Esophagus squamous epithelium (tissue), 4 donors: ENCODE results near the gene SHOC2.

Experiments used
- POLR2A ChIP-seq, 4 donors: fragments of 450-650 bp; IDR thresholded peaks; one replicate each; pipeline ENCODE4 v1.6.1; 2017; ENCODE audit warnings: antibody characterized with exemption in 4 of 4, mild to moderate bottlenecking in 4 of 4, moderate library complexity in 3 of 4
- TF ChIP-seq, protein P1 (sequence below), 6 experiments: fragments of 450-650 bp in 4 of 6; fragments of 200-600 bp in 2 of 6; sonication (generic) in 2 of 6; IDR thresholded peaks; one replicate each; pipeline ENCODE4 v1.5.1; 2016 to 2019; ENCODE audit warnings: antibody characterized with exemption in 6 of 6, mild to moderate bottlenecking in 4 of 6, moderate library complexity in 4 of 6

DNA sequence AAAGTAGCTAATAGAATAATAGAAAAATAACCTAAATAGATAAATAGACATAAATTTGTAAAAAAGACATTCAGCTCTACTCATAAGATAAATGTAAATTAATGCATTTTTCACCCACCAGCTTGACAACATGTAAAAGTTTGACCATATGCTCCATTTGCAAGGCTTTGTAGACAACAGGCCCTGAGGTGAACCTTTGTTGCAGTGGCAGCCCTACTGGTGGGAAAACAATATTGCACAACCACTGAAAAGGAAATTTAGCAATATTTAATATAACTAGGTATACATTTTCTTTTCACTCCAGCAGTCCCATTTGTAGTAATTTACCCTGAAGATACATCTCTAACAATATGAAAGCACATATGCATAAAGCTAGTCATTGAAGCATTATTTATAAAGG, 118.5 kb downstream of the SHOC2 start:
- TF ChIP-seq, protein P1, sequence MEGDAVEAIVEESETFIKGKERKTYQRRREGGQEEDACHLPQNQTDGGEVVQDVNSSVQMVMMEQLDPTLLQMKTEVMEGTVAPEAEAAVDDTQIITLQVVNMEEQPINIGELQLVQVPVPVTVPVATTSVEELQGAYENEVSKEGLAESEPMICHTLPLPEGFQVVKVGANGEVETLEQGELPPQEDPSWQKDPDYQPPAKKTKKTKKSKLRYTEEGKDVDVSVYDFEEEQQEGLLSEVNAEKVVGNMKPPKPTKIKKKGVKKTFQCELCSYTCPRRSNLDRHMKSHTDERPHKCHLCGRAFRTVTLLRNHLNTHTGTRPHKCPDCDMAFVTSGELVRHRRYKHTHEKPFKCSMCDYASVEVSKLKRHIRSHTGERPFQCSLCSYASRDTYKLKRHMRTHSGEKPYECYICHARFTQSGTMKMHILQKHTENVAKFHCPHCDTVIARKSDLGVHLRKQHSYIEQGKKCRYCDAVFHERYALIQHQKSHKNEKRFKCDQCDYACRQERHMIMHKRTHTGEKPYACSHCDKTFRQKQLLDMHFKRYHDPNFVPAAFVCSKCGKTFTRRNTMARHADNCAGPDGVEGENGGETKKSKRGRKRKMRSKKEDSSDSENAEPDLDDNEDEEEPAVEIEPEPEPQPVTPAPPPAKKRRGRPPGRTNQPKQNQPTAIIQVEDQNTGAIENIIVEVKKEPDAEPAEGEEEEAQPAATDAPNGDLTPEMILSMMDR (IDR thresholded peaks at IDR 0.05) = peak in 1 of 6 experiments; percentile 23
- no peak for TF ChIP-seq POLR2A (IDR thresholded peaks at IDR 0.05)
